IMR-90 (cell line): ENCODE data around the gene MUC5AC. TPM values are rescaled to one million over a fixed set of nuclear protein-coding genes. Genes with fewer than 3 reads are reported as not detected.

ENCODE experiments used
- ATAC-seq: fragments of 200-7000 bp; cut with Tn5 transposase; 2 replicates; pipeline ENCODE4 v1.9.1; 2020; ENCODE audit warnings: low read depth, mild to moderate bottlenecking, moderate library complexity
- BruUV-seq: library from RNA; stranded (reverse); fragments of 400-500 nt; replicated peaks from 2 replicates; lab custom pipeline; 2021; lab: Mats Ljungman, UMichigan
- CTCF ChIA-PET: fragments of 300-600 bp; formaldehyde crosslinking; extraction: SDS; loops from one replicate; lab custom pipeline; 2021; ENCODE audit warnings: antibody characterized with exemption; lab: Yijun Ruan, JAX
- POLR2A ChIA-PET: fragments of 300-600 bp; sonication (Branson Sonifier 250); formaldehyde crosslinking; loops from one replicate; lab custom pipeline; 2022; ENCODE audit warnings: antibody characterized with exemption; ENCODE audit not compliant: unreplicated experiment; lab: Charles Lee
- DNase-seq: peaks from one replicate; pipeline ENCODE4 v3.0.0; 2013
- H2AFZ ChIP-seq: replicated peaks from 2 replicates; pipeline ENCODE3; 2013; ENCODE audit warnings: low read length, mild to moderate bottlenecking; ENCODE audit not compliant: poor library complexity
- H2AK5ac ChIP-seq: 2 replicates; pipeline ENCODE4 v1.6.1; 2013; ENCODE audit warnings: low read depth, low read length, inconsistent platforms
- H2AK9ac ChIP-seq: replicated peaks from 2 replicates; pipeline ENCODE3; 2013; ENCODE audit warnings: mild to moderate bottlenecking, low read depth, low read length, moderate library complexity; ENCODE audit not compliant: poor library complexity
- H2BK120ac ChIP-seq: 2 replicates; pipeline ENCODE4 v1.6.1; 2013; ENCODE audit warnings: low read depth, low read length, inconsistent platforms
- H2BK15ac ChIP-seq: 3 replicates; pipeline ENCODE4 v1.6.1; 2013; ENCODE audit warnings: low read depth, low read length, inconsistent platforms
- H2BK20ac ChIP-seq: 2 replicates; pipeline ENCODE4 v1.6.1; 2013; ENCODE audit warnings: low read depth, mild to moderate bottlenecking, inconsistent platforms, low read length, moderate library complexity
- H2BK5ac ChIP-seq: 2 replicates; pipeline ENCODE4 v1.6.1; 2013; ENCODE audit warnings: mild to moderate bottlenecking, low read depth, low read length, inconsistent platforms; ENCODE audit not compliant: poor library complexity, severe bottlenecking
- H3K14ac ChIP-seq: replicated peaks from 2 replicates; pipeline ENCODE4 v1.6.1; 2013; ENCODE audit warnings: low read depth, low read length, inconsistent platforms
- H3K18ac ChIP-seq: 2 replicates; pipeline ENCODE4 v1.6.1; 2013; ENCODE audit warnings: low read depth, low read length, control low read depth
- H3K23ac ChIP-seq: 2 replicates; pipeline ENCODE4 v1.6.1; 2013; ENCODE audit warnings: low read depth, low read length, inconsistent platforms
- H3K27ac ChIP-seq: 2 replicates; pipeline ENCODE4 v1.5.1; 2013; ENCODE audit warnings: mild to moderate bottlenecking, control low read depth, low read length; ENCODE audit not compliant: insufficient read depth
- H3K27me3 ChIP-seq: 2 replicates; pipeline ENCODE4 v1.6.1; 2013; ENCODE audit warnings: low read length; ENCODE audit not compliant: control insufficient read depth, insufficient read depth
- H3K36me3 ChIP-seq: 2 replicates; pipeline ENCODE4 v1.6.1; 2013; ENCODE audit warnings: low read length, mixed read lengths; ENCODE audit not compliant: control insufficient read depth, insufficient read depth
- H3K4ac ChIP-seq: 2 replicates; pipeline ENCODE4 v1.6.1; 2013; ENCODE audit warnings: low read depth, low read length, inconsistent platforms
- H3K4me1 ChIP-seq: 2 replicates; pipeline ENCODE4 v1.6.1; 2013; ENCODE audit warnings: low read length, mixed read lengths; ENCODE audit not compliant: control insufficient read depth, insufficient read depth
- H3K4me2 ChIP-seq: 2 replicates; pipeline ENCODE4 v1.6.1; 2013; ENCODE audit warnings: low read depth, mild to moderate bottlenecking, control low read depth, low read length, moderate library complexity
- H3K4me3 ChIP-seq: 2 replicates; pipeline ENCODE4 v1.5.1; 2013; ENCODE audit warnings: low read depth, mild to moderate bottlenecking, control low read depth, low read length, moderate library complexity; ENCODE audit not compliant: insufficient read depth
- H3K56ac ChIP-seq: 2 replicates; pipeline ENCODE4 v1.6.1; 2013; ENCODE audit warnings: low read length, inconsistent platforms; ENCODE audit not compliant: insufficient read depth; ENCODE audit errors: extremely low read depth
- H3K79me1 ChIP-seq, 2 experiments: 2 replicates each; pipeline ENCODE4 v1.6.1; 2013; ENCODE audit warnings: low read length in 2 of 2, inconsistent platforms in 1 of 2, low read depth in 1 of 2
- H3K9ac ChIP-seq: 2 replicates; pipeline ENCODE4 v1.6.1; 2013; ENCODE audit warnings: low read depth, low read length, control low read depth
- H3K9me1 ChIP-seq: 2 replicates; pipeline ENCODE4 v1.6.1; 2013; ENCODE audit warnings: low read length, inconsistent platforms; ENCODE audit not compliant: insufficient read depth
- H3K9me3 ChIP-seq: 2 replicates; pipeline ENCODE4 v1.6.1; 2013; ENCODE audit warnings: low read length; ENCODE audit not compliant: control insufficient read depth, insufficient read depth
- H4K20me1 ChIP-seq: 2 replicates; pipeline ENCODE4 v1.6.1; 2013; ENCODE audit warnings: low read length, inconsistent platforms; ENCODE audit not compliant: insufficient read depth
- H4K5ac ChIP-seq: 2 replicates; pipeline ENCODE4 v1.6.1; 2013; ENCODE audit warnings: mild to moderate bottlenecking, low read depth, low read length, control low read depth
- H4K8ac ChIP-seq, 2 experiments: 2 replicates each; pipeline ENCODE4 v1.6.1; 2013; ENCODE audit warnings: low read depth in 2 of 2, low read length in 2 of 2, control low read depth in 1 of 2, inconsistent platforms in 1 of 2
- H4K91ac ChIP-seq: 2 replicates; pipeline ENCODE4 v1.6.1; 2013; ENCODE audit warnings: low read depth, low read length, inconsistent platforms; ENCODE audit not compliant: insufficient read depth
- NFE2L2 ChIP-seq: fragments of 150-350 bp; IDR thresholded peaks from 2 replicates; pipeline ENCODE4 v1.6.1; 2016; ENCODE audit warnings: low read depth, mild to moderate bottlenecking, low read length
- RCOR1 ChIP-seq: IDR thresholded peaks from 2 replicates; pipeline ENCODE4 v1.6.1; 2012; ENCODE audit warnings: mild to moderate bottlenecking, low read length, improper control_type of control experiment; ENCODE audit not compliant: insufficient replicate concordance
- WGBS, 2 experiments: methylation state at CpG; one replicate each; pipeline versions ENCODE4 v1.1.5 to v1.1.7; 2013; ENCODE audit warnings: missing lambda C conversion rate in 2 of 2; ENCODE audit not compliant: insufficient read length in 1 of 2; ENCODE audit errors: extremely low coverage in 2 of 2; 5-methylcytosine and 5-hydroxymethylcytosine counted together
- dilution Hi-C: fragments of 300-500 bp; cut with HindIII; formaldehyde crosslinking; loops from one replicate; pipeline ENCODE4 v1.14.3; 2018; ENCODE audit warnings: low sequenced_read_pairs; ENCODE audit not compliant: unreplicated experiment
- in situ Hi-C: fragments of 300-500 bp; cut with MboI; formaldehyde crosslinking; loops from 3 replicates; pipeline ENCODE4 v1.14.3; 2019; ENCODE audit warnings: low sequenced_read_pairs, inconsistent platforms, mixed read lengths
- intact Hi-C: fragments of 100-400 bp; cut with micrococcal nuclease; formaldehyde crosslinking; loops from 2 replicates; pipeline ENCODE4 v1.10.0; 2022
- polyA plus RNA-seq, 3 experiments: library from polyadenylated mRNA; depleted of rRNA; stranded (reverse); fragments of >200 nt; gene quantifications; 2 replicates each; pipeline ENCODE4 v1.2.3, GENCODE V29; 2012; ENCODE audit warnings: low replicate concordance in 1 of 3
- total RNA-seq: library from RNA; depleted of rRNA; stranded (reverse); fragments of >200 nt; gene quantifications from 2 replicates; pipeline ENCODE4 v1.2.3, GENCODE V29; 2012

The MUC5AC gene
- total and polyA plus RNA-seq, 2 of the 4 experiments (the other 2 are of a cell fraction) = 0.02 TPM; not detected in 1

DNA sequence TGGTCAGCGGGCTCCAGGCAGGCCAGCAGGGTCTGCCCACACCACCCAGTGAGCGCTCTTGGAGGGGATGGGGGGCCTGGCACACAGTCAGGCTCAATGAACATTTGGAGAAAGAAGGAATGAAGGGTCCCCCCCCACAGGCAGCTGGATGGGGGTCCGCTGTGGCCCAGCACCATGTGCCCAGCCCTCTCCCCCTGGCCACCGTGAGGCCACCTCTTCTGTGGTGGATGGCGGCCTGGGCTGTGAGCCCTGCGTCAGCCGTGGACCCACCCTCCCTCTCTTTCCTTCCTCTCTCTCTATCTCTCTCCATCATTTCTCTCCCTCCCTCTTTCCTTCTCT lies 35.1 kb upstream of the MUC5AC start:
- in situ Hi-C loops = no loop called here
- H3K27me3 ChIP-seq = peaks cover 26% of the 10 kb centered on the region

More for the DNA sequence above, 35.1 kb upstream of the MUC5AC start:
- no peak overlapping the region for H2AFZ ChIP-seq
- dilution Hi-C loops = no loop called here
- ATAC-seq (no peak), DNase-seq (no peak)
- no peak overlapping the region for H3K4me2 ChIP-seq
- no peak overlapping the region for H2BK15ac ChIP-seq
- no peak overlapping the region for H3K9ac ChIP-seq
- no peak overlapping the region for H3K27ac ChIP-seq
- no peak overlapping the region for H3K56ac ChIP-seq
- H3K4ac ChIP-seq = no peak overlapping the region
- H3K4me3 ChIP-seq = no peak overlapping the region
- no peak overlapping the region for H2AK9ac ChIP-seq
- no peak overlapping the region for H3K14ac ChIP-seq
- peaks cover 4% of the 10 kb centered on the region for H3K9me3 ChIP-seq
- no peak overlapping the region for H2BK120ac ChIP-seq
- no peaks in the 10 kb centered on the region for H3K9me1 ChIP-seq
- H2BK5ac ChIP-seq = no peak overlapping the region
- ChIA-PET POLR2A (no interaction called here), CTCF (no interaction called here)
- TF ChIP-seq NFE2L2 = no peak
- no peak for TF ChIP-seq RCOR1
- no peak overlapping the region for H4K5ac ChIP-seq
- no peak overlapping the region for H2AK5ac ChIP-seq
- no peaks in the 10 kb centered on the region for H4K20me1 ChIP-seq
- H4K91ac ChIP-seq = no peak overlapping the region
- intact Hi-C loops = no loop called here
- H3K4me1 ChIP-seq = no peaks in the 10 kb centered on the region
- no peak overlapping the region for H3K18ac ChIP-seq
- no peaks in the 10 kb centered on the region for H3K36me3 ChIP-seq
- H3K23ac ChIP-seq = no peak overlapping the region
- H2BK20ac ChIP-seq = no peak overlapping the region
- WGBS, 2 experiments = 80% methylated on average over 2 of the region's 7 CpGs; no CpG with 5 or more reads in 1 of the 2 experiments
- no peak overlapping the region for H4K8ac ChIP-seq
- BruUV-seq = no TSS peak
- no peaks in the 10 kb centered on the region for H3K79me1 ChIP-seq
